Muscle of back (tissue), 10 donors: ENCODE data around the gene CCNB1IP1. TPM values are rescaled to one million over a fixed set of nuclear protein-coding genes. Genes with fewer than 3 reads are reported as not detected.

Experiments used
- polyA plus RNA-seq, 10 donors: library from polyadenylated mRNA; unstranded; fragments of 120-200 nt; gene quantifications; one replicate each; pipeline ENCODE4 v1.2.1, GENCODE V29; 2013; ENCODE audit not compliant: insufficient read length in 10 of 10

CCNB1IP1 gene
- polyA plus RNA-seq, 10 donors, result 49.0 to 76.0 (median 65.6) TPM

Other genes with a start within 250 kb of the CCNB1IP1 start
- gene OR4K17, start 222.5 kb downstream of the CCNB1IP1 start, polyA plus RNA-seq, result under 1 TPM in 7 of 10 donors, not detected in 3; 0.03 to 0.12 (median 0.05) TPM
- not detected for gene OR4N5, start 194.5 kb downstream of the CCNB1IP1 start, polyA plus RNA-seq
- gene OR11G2, start 142.4 kb downstream of the CCNB1IP1 start, polyA plus RNA-seq, result not detected
- gene OR11H6, start 109.6 kb downstream of the CCNB1IP1 start, polyA plus RNA-seq, result not detected
- under 1 TPM in 5 of 10 donors, not detected in 5; 0.13 to 0.68 (median 0.30) TPM for gene OR11H7, start 104.3 kb downstream of the CCNB1IP1 start, polyA plus RNA-seq
- gene OR11H4, start 94.0 kb downstream of the CCNB1IP1 start, polyA plus RNA-seq, result not detected
- 10 to 100 TPM; 10.2 to 14.8 (median 12.5) TPM for gene TTC5, start 27.3 kb downstream of the CCNB1IP1 start, polyA plus RNA-seq
- 10 to 100 TPM; 26.2 to 46.7 (median 32.9) TPM for gene PARP2, start 10.4 kb upstream of the CCNB1IP1 start, polyA plus RNA-seq
- 10 to 100 TPM; 12.0 to 22.2 (median 15.6) TPM for gene TEP1, start 80.2 kb upstream of the CCNB1IP1 start, polyA plus RNA-seq
- 1 to 10 TPM in 5 of 10 donors, under 1 TPM in 5; 0.41 to 1.8 (median 0.97) TPM for gene KLHL33, start 102.9 kb upstream of the CCNB1IP1 start, polyA plus RNA-seq
- gene OSGEP, start 121.5 kb upstream of the CCNB1IP1 start, polyA plus RNA-seq, result 10 to 100 TPM; 24.8 to 50.0 (median 32.4) TPM
- gene APEX1, start 121.9 kb upstream of the CCNB1IP1 start, polyA plus RNA-seq, result 100 to 1,000 TPM; 136 to 200 (median 160) TPM
- 10 to 100 TPM; 15.7 to 31.4 (median 19.8) TPM for gene PIP4P1, start 128.2 kb upstream of the CCNB1IP1 start, polyA plus RNA-seq
- gene PNP, start 136.1 kb upstream of the CCNB1IP1 start, polyA plus RNA-seq, result 10 to 100 TPM in 8 of 10 donors, 1 to 10 TPM in 2; 8.7 to 17.2 (median 11.9) TPM
- gene RNASE10, start 172.3 kb upstream of the CCNB1IP1 start, polyA plus RNA-seq, result under 1 TPM in 2 of 10 donors, not detected in 8; 0.18 to 0.21 TPM
- gene RNASE9, start 227.8 kb upstream of the CCNB1IP1 start, polyA plus RNA-seq, result not detected